Endothelial cell of umbilical vein (primary cell): ENCODE measurements around the gene BRCA1. TPM values are rescaled to one million over a fixed set of nuclear protein-coding genes. Genes with fewer than 3 reads are reported as not detected.
A peak's percentile ranks its signal among the peaks of the same experiment; 100 is the strongest.

Source experiments
- BruUV-seq: library from RNA; stranded (reverse); fragments of 400-500 nt; replicated peaks from 2 replicates; lab custom pipeline; 2021; lab: Mats Ljungman, UMichigan
- CTCF ChIA-PET: fragments of 300-600, 350-600 bp; sonication (Branson Sonifier 250); formaldehyde crosslinking; loops from one replicate; lab custom pipeline; 2021; ENCODE audit warnings: antibody characterized with exemption, inconsistent platforms; lab: Charles Lee
- POLR2A ChIA-PET: fragments of 300-600, 350-600 bp; sonication (Branson Sonifier 250); formaldehyde crosslinking; loops from one replicate; lab custom pipeline; 2021; ENCODE audit warnings: antibody characterized with exemption, inconsistent platforms; lab: Charles Lee
- DNase-seq: peaks from one replicate; pipeline ENCODE4 v3.0.0-alpha.2; 2011; ENCODE audit warnings: low read depth, low spot score
- FAIRE-seq: peaks from 2 replicates; lab custom pipeline; 2011; peaks lifted over from hg19 to GRCh38; lab: Jason Lieb, UNC
- H2AFZ ChIP-seq: 2 replicates; pipeline ENCODE4 v1.6.0; 2012; ENCODE audit warnings: low read depth, low read length, control low read depth, inconsistent platforms
- H3K27ac ChIP-seq: 2 replicates; pipeline ENCODE4 v1.5.1; 2011; ENCODE audit warnings: low read depth, mild to moderate bottlenecking, control low read depth, low read length, moderate library complexity; ENCODE audit not compliant: insufficient read depth
- H3K27me3 ChIP-seq, 2 experiments: 2 replicates each; pipeline versions ENCODE4 v1.6.0 to v1.6.1; 2011; ENCODE audit warnings: low read length in 2 of 2, mixed read lengths in 1 of 2; ENCODE audit not compliant: control insufficient read depth in 2 of 2, insufficient read depth in 2 of 2
- H3K36me3 ChIP-seq, 2 experiments: 2 replicates in 1 of 2; 3 replicates in 1 of 2; pipeline ENCODE4 v1.5.1; 2011; ENCODE audit warnings: low read length in 2 of 2, mild to moderate bottlenecking in 1 of 2, moderate library complexity in 1 of 2; ENCODE audit not compliant: control insufficient read depth in 2 of 2, insufficient read depth in 2 of 2; ENCODE audit errors: extremely low read depth in 1 of 2
- H3K4me1 ChIP-seq: 3 replicates; pipeline ENCODE4 v1.5.1; 2011; ENCODE audit warnings: mild to moderate bottlenecking, low read length; ENCODE audit not compliant: control insufficient read depth, insufficient read depth; ENCODE audit errors: extremely low read depth
- H3K4me2 ChIP-seq: 2 replicates; pipeline ENCODE4 v1.6.1; 2011; ENCODE audit warnings: low read length, control low read depth, mixed read lengths; ENCODE audit not compliant: insufficient read depth
- H3K4me3 ChIP-seq, 3 experiments: fragments of 200-600 bp in 1 of 3; sonication (generic), shearing (Covaris generic) in 1 of 3; replicated peaks in 1 of 3; 2 replicates each; pipeline ENCODE4 v1.5.1; 2011 to 2016; ENCODE audit warnings: control low read depth in 3 of 3, low read length in 3 of 3, mild to moderate bottlenecking in 2 of 3, inconsistent platforms in 1 of 3, low read depth in 1 of 3, moderate library complexity in 1 of 3; ENCODE audit not compliant: insufficient read depth in 1 of 3
- H3K79me2 ChIP-seq: 2 replicates; pipeline ENCODE4 v1.6.0; 2012; ENCODE audit warnings: low read length, inconsistent platforms; ENCODE audit not compliant: control insufficient read depth, insufficient read depth
- H3K9ac ChIP-seq: replicated peaks from 2 replicates; pipeline ENCODE3; 2011; ENCODE audit warnings: low read length, control low read depth; ENCODE audit not compliant: insufficient read depth; ENCODE audit errors: extremely low read depth
- H3K9me1 ChIP-seq: replicated peaks from 3 replicates; pipeline ENCODE4 v1.6.0; 2011; ENCODE audit warnings: mild to moderate bottlenecking, low read length; ENCODE audit not compliant: control insufficient read depth, insufficient read depth; ENCODE audit errors: extremely low read depth
- H3K9me3 ChIP-seq: replicated peaks from 2 replicates; pipeline ENCODE4 v1.5.1; 2012; ENCODE audit warnings: low read length, inconsistent platforms; ENCODE audit not compliant: control insufficient read depth, insufficient read depth
- H4K20me1 ChIP-seq: replicated peaks from 2 replicates; pipeline ENCODE3; 2011; ENCODE audit warnings: mild to moderate bottlenecking, low read length; ENCODE audit not compliant: control insufficient read depth, insufficient read depth; ENCODE audit errors: extremely low read depth
- EZH2 ChIP-seq: IDR thresholded peaks from 2 replicates; pipeline ENCODE4 v1.6.1; 2012; ENCODE audit warnings: borderline replicate concordance, low read depth, mild to moderate bottlenecking, moderate library complexity, low read length, inconsistent platforms; ENCODE audit not compliant: severe bottlenecking
- FOS ChIP-seq: IDR thresholded peaks from 2 replicates; pipeline ENCODE4 v1.6.1; 2011; ENCODE audit warnings: mild to moderate bottlenecking, low read length, moderate library complexity, borderline replicate concordance; ENCODE audit not compliant: insufficient read depth
- GATA2 ChIP-seq: IDR thresholded peaks from 2 replicates; pipeline ENCODE4 v1.7.0; 2011; ENCODE audit warnings: low read depth, mild to moderate bottlenecking, moderate library complexity, mixed read lengths, low read length; ENCODE audit not compliant: insufficient read length, insufficient read depth
- JUN ChIP-seq: IDR thresholded peaks from 2 replicates; pipeline ENCODE4 v1.6.1; 2011; ENCODE audit warnings: borderline replicate concordance, low read depth; ENCODE audit not compliant: insufficient read length, insufficient read depth
- MYC ChIP-seq: IDR thresholded peaks from one replicate; pipeline ENCODE4 v1.6.1; 2011; ENCODE audit warnings: mild to moderate bottlenecking, low read depth, low read length
- POLR2A ChIP-seq: IDR thresholded peaks from 2 replicates; pipeline ENCODE4 v1.6.1; 2012; ENCODE audit warnings: low read depth, mild to moderate bottlenecking, control low read depth, low read length
- POLR2AphosphoS5 ChIP-seq: IDR thresholded peaks from 2 replicates; pipeline ENCODE4 v1.6.1; 2012; ENCODE audit warnings: low read depth, mild to moderate bottlenecking, control low read depth, low read length, moderate library complexity; ENCODE audit not compliant: insufficient read depth
- dilution Hi-C: fragments of 300-500 bp; cut with MboI; formaldehyde crosslinking; loops from one replicate; pipeline ENCODE4 v1.15.0; 2019; ENCODE audit warnings: low sequenced_read_pairs; ENCODE audit not compliant: extremely low pct_ligation_motif_present
- intact Hi-C: fragments of 100-400 bp; cut with micrococcal nuclease; formaldehyde crosslinking; loops from one replicate; pipeline ENCODE4 v1.10.0; 2022
- polyA plus RNA-seq, 4 experiments: library from polyadenylated mRNA; depleted of rRNA in 3 of 4; stranded (reverse) in 3 of 4; unstranded in 1 of 4; fragments of >200 nt; gene quantifications; 2 replicates each; pipeline versions ENCODE4 v1.2.1 to v1.2.3, GENCODE V29; 2011 to 2012; ENCODE audit warnings: missing spikeins in 1 of 4
- total RNA-seq: library from RNA; stranded (reverse); gene quantifications from 2 replicates; pipeline ENCODE4 v1.2.3, GENCODE V29; 2021
- TF ChIP-seq, protein P1 (sequence below): IDR thresholded peaks from 2 replicates; pipeline ENCODE4 v1.6.1; 2011; ENCODE audit not compliant: insufficient read depth, insufficient read length
- TF ChIP-seq, protein P2 (sequence below), 2 donors: IDR thresholded peaks; 1 replicate in 1 of 2; 2 replicates in 1 of 2; pipeline ENCODE4 v1.5.1; 2011; ENCODE audit warnings: low read length in 2 of 2, mild to moderate bottlenecking in 2 of 2, moderate library complexity in 2 of 2, control low read depth in 1 of 2, inconsistent platforms in 1 of 2, low read depth in 1 of 2; ENCODE audit not compliant: insufficient read depth in 1 of 2; ENCODE audit errors: extremely low read depth in 1 of 2

The BRCA1 gene
- total and polyA plus RNA-seq, 2 donors (not counting 3 experiments of a cell fraction or from before 2014, with no cell fraction given) = 14.3 to 29.0 TPM

DNA sequence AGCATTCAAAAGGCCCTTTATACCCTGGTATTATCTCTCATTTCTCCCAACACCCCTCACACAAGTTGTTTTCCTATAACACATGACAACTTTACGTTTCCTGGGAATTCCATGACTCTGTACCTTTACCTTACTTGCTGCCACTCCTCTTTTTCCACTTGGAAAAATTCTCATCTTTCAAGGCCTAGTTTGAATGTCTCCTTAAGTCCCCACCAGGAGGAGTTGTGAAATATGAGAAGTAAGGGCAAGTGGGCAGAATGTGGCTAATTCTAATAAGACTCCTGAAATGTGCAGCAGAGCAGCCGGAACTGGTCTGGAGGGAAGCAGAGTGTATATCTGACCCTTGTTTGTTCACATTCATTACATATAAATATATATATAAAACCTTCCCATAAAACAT, 39.7 kb downstream of the BRCA1 start:
- BruUV-seq = no TSS peak
- Histone ChIP-seq H3K27ac (no peak overlapping the region), H3K9ac (no peak overlapping the region), H3K9me3 (no peaks in the 10 kb centered on the region), H4K20me1 (no peaks in the 10 kb centered on the region), H3K4me1 (no peaks in the 10 kb centered on the region), H3K36me3 (peaks cover 0 to 4% of the 10 kb centered on the region in 2 experiments), H3K27me3 (no peaks in the 10 kb centered on the region), H2AFZ (no peak overlapping the region), H3K4me2 (no peak overlapping the region), H3K9me1 (no peaks in the 10 kb centered on the region), H3K4me3 (no peak overlapping the region), H3K79me2 (no peaks in the 10 kb centered on the region)
- ChIA-PET POLR2A (no interaction called here), CTCF (no interaction called here)
- TF ChIP-seq FOS (no peak), POLR2A (no peak), JUN (no peak), GATA2 (no peak), POLR2AphosphoS5 (no peak), MYC (no peak), EZH2 (no peak)
- TF ChIP-seq, protein P1, sequence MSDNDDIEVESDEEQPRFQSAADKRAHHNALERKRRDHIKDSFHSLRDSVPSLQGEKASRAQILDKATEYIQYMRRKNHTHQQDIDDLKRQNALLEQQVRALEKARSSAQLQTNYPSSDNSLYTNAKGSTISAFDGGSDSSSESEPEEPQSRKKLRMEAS = no peak
- TF ChIP-seq, protein P2, sequence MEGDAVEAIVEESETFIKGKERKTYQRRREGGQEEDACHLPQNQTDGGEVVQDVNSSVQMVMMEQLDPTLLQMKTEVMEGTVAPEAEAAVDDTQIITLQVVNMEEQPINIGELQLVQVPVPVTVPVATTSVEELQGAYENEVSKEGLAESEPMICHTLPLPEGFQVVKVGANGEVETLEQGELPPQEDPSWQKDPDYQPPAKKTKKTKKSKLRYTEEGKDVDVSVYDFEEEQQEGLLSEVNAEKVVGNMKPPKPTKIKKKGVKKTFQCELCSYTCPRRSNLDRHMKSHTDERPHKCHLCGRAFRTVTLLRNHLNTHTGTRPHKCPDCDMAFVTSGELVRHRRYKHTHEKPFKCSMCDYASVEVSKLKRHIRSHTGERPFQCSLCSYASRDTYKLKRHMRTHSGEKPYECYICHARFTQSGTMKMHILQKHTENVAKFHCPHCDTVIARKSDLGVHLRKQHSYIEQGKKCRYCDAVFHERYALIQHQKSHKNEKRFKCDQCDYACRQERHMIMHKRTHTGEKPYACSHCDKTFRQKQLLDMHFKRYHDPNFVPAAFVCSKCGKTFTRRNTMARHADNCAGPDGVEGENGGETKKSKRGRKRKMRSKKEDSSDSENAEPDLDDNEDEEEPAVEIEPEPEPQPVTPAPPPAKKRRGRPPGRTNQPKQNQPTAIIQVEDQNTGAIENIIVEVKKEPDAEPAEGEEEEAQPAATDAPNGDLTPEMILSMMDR (IDR thresholded peaks at IDR 0.05; ENCODE audit: extremely low read depth in 1 of 2, insufficient read depth in 1 of 2, low read depth in 1 of 2, low read length in 2 of 2) = no peak
- intact Hi-C loops = no loop called here
- DNase-seq = peak; percentile 7
- dilution Hi-C loops = no loop called here
- no peak for FAIRE-seq
